Measurements from ENCODE around the gene IL17C. TPM values are rescaled to one million over a fixed set of nuclear protein-coding genes. Genes with fewer than 3 reads are reported as not detected.

IL17C gene
- total and polyA plus RNA-seq, 2 experiments from 2014 or later: 0.57 TPM; not detected in 1

DNA sequence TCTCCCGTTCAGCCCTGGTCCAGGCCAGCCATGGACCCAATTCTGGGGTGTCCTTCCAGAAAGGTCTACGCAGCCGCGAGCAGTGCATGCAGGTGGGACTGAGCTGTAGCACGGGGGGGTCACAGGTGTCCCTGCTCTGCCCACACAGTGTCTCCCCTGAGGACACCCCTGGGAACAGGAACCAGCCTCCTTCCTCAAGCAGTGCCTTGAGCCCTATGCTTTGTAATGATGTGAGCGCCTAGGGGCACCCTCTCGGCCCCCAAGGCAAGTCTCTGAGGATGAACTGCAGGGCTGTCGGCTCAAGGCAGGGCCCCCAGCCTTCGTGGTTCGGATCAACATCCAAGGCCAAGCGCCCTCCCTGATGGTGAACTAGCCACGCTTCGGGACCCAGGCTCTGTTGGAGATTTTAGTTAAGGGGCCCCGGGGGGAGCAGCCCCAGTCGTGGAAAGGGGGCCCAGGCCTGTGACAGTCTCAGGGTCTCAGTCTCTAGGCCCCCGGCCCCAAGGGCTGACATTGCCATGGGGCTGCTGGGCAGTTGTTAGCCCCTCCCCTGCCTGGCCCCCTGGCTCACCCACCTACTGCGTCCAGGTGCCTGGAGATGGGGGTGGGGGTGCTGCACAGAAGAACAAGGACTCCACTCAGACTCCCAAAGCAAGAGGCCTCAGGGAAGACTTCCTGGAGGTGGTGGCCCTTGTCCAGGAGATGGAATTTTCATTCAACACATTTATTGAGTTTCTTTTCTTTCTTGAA, 2.3 kb downstream of the IL17C start:
- TF ChIP-seq, protein P1, sequence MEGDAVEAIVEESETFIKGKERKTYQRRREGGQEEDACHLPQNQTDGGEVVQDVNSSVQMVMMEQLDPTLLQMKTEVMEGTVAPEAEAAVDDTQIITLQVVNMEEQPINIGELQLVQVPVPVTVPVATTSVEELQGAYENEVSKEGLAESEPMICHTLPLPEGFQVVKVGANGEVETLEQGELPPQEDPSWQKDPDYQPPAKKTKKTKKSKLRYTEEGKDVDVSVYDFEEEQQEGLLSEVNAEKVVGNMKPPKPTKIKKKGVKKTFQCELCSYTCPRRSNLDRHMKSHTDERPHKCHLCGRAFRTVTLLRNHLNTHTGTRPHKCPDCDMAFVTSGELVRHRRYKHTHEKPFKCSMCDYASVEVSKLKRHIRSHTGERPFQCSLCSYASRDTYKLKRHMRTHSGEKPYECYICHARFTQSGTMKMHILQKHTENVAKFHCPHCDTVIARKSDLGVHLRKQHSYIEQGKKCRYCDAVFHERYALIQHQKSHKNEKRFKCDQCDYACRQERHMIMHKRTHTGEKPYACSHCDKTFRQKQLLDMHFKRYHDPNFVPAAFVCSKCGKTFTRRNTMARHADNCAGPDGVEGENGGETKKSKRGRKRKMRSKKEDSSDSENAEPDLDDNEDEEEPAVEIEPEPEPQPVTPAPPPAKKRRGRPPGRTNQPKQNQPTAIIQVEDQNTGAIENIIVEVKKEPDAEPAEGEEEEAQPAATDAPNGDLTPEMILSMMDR (IDR thresholded peaks at IDR 0.05; ENCODE audit: poor library complexity): no peak
- TF ChIP-seq EZH2 (IDR thresholded peaks at IDR 0.05; ENCODE audit: borderline replicate concordance) (no peak), EZH2phosphoT487 (IDR thresholded peaks at IDR 0.05; ENCODE audit: low read depth, severe bottlenecking, unreplicated experiment) (no peak)
- no peak overlapping the region for H3K4me2 ChIP-seq
- no peaks in the 10 kb centered on the region for H3K4me1 ChIP-seq (ENCODE audit: insufficient read depth)
- H3K9me3 ChIP-seq (ENCODE audit: low read depth): no peaks in the 10 kb centered on the region
- H3K27me3 ChIP-seq: peaks cover 9% of the 10 kb centered on the region
- H3K36me3 ChIP-seq (replicated peaks; ENCODE audit: insufficient read depth, low read depth): no peaks in the 10 kb centered on the region
- H3K4me3 ChIP-seq: no peak overlapping the region
- no peak for DNase-seq (ENCODE audit: low spot score)
- no peaks in the 10 kb centered on the region for H3K79me2 ChIP-seq
- H3K27ac ChIP-seq: no peak overlapping the region
- 80% methylated on average over 16 of the region's 17 CpGs for WGBS (ENCODE audit: low lambda C conversion rate, missing lambda C conversion rate)
- no peaks in the 10 kb centered on the region for H3K9me2 ChIP-seq (replicated peaks; ENCODE audit: insufficient read depth)
- H2AFZ ChIP-seq: no peak overlapping the region
- H4K20me1 ChIP-seq (ENCODE audit: insufficient read depth, poor library complexity, severe bottlenecking): no peaks in the 10 kb centered on the region

DNA sequence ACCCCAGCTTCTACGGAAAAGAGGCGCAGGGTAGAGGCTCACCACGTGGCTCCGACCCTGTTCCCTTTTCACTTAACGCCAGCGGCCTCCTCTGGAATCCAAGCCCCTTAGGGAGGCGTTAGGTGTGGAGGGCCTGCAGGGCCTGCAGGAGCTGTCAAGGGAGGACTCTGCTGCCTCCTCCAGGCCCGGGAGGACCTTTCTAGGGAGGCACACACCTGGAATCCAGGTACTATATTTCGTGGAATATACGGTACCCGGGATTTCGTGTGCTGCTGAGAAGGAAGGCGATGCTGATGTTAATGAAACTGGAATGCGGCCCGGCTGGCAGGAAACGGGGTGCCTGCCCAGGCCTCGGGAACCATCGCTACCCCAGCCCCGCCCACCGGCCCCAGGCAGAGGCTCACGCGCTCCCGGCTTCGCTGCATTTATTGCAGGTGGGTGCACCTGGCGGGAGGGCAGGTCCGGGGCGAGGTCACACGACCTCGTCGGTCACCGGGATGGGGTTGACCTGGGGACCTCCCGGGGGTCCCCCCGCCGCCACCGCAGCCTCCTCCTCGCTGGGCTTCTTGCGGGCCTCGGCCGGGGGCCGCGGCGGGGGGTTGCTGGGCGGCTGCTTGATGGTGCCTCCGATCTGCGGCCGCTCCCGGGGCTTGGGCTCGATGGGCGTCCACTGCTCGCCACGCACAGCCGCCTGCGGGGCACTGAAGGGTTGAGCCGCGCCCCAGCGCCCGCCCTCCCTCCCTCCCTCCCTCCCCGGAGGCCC, 4.7 kb downstream of the IL17C start:
- 91% methylated on average over 30 of the region's 58 CpGs for WGBS (ENCODE audit: low lambda C conversion rate, missing lambda C conversion rate)
- no peak overlapping the region for H3K4me3 ChIP-seq
- no peak overlapping the region for H3K27ac ChIP-seq
- no peak for DNase-seq (ENCODE audit: low spot score)
- H2AFZ ChIP-seq: no peak overlapping the region
- no peaks in the 10 kb centered on the region for H4K20me1 ChIP-seq (ENCODE audit: insufficient read depth, poor library complexity, severe bottlenecking)
- H3K9me2 ChIP-seq (replicated peaks; ENCODE audit: insufficient read depth): no peaks in the 10 kb centered on the region
- TF ChIP-seq, protein P1 (IDR thresholded peaks at IDR 0.05; ENCODE audit: poor library complexity): no peak
- no peak for TF ChIP-seq EZH2 (IDR thresholded peaks at IDR 0.05; ENCODE audit: borderline replicate concordance)
- no peak for TF ChIP-seq EZH2phosphoT487 (IDR thresholded peaks at IDR 0.05; ENCODE audit: low read depth, severe bottlenecking, unreplicated experiment)
- H3K4me1 ChIP-seq (ENCODE audit: insufficient read depth): no peaks in the 10 kb centered on the region
- H3K4me2 ChIP-seq: no peak overlapping the region
- H3K27me3 ChIP-seq: peaks cover 9% of the 10 kb centered on the region
- H3K9me3 ChIP-seq (ENCODE audit: low read depth): no peaks in the 10 kb centered on the region
- H3K79me2 ChIP-seq: no peaks in the 10 kb centered on the region
- no peaks in the 10 kb centered on the region for H3K36me3 ChIP-seq (replicated peaks; ENCODE audit: insufficient read depth, low read depth)

DNA sequence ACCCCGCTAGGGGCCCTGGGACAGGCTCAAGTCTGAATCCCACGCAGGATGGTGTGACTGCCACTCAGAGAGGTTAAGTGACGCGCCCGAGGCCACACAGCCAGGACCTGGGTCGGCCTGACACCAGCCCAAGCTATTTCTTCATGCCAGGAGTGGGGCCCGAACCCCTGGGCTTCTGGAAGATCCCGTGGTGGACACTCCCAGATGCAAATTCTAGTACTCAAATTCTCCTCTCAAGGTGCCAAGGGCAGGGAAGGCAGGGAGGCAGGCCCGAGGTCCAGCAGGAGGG, 5.2 kb downstream of the IL17C start:
- Histone ChIP-seq H3K4me1 (ENCODE audit: insufficient read depth) (no peaks in the 10 kb centered on the region), H3K36me3 (replicated peaks; ENCODE audit: insufficient read depth, low read depth) (no peaks in the 10 kb centered on the region), H3K27ac (no peak overlapping the region), H3K9me2 (replicated peaks; ENCODE audit: insufficient read depth) (no peaks in the 10 kb centered on the region), H3K79me2 (peaks cover 3% of the 10 kb centered on the region), H3K9me3 (ENCODE audit: low read depth) (no peaks in the 10 kb centered on the region), H3K27me3 (peaks cover 6% of the 10 kb centered on the region), H2AFZ (no peak overlapping the region), H3K4me2 (no peak overlapping the region), H4K20me1 (ENCODE audit: insufficient read depth, poor library complexity, severe bottlenecking) (peaks cover 5% of the 10 kb centered on the region), H3K4me3 (no peak overlapping the region)
- WGBS (ENCODE audit: low lambda C conversion rate, missing lambda C conversion rate): 93% methylated on average over 8 of the region's 9 CpGs
- no peak for DNase-seq (ENCODE audit: low spot score)
- no peak for TF ChIP-seq EZH2 (IDR thresholded peaks at IDR 0.05; ENCODE audit: borderline replicate concordance)

DNA sequence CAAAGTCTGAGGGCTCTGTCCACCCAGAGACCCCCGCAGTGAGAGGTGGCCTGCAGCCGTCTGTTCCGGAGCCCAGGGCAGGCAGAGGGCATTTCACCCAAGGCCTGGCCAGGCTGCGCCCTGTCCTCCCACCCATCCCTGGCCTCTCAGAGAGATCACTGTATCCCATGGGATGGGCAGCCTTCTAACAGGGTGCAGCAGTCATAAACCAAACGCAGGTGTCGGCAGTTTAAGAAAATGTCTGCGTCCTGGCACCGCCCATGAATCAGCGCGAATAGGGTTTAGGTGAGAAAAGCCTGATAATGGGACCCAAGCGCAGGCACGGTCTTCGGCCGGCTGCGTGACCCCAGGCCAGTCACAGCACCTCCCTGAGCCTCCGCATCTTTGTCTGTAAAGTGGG, 7.1 kb downstream of the IL17C start:
- Histone ChIP-seq H3K27me3 (no peaks in the 10 kb centered on the region), H3K27ac (no peak overlapping the region), H3K4me2 (no peak overlapping the region), H3K4me1 (ENCODE audit: insufficient read depth) (peaks cover 6% of the 10 kb centered on the region), H3K9me2 (replicated peaks; ENCODE audit: insufficient read depth) (no peaks in the 10 kb centered on the region), H3K9me3 (ENCODE audit: low read depth) (no peaks in the 10 kb centered on the region), H4K20me1 (ENCODE audit: insufficient read depth, poor library complexity, severe bottlenecking) (peaks cover 6% of the 10 kb centered on the region), H3K36me3 (replicated peaks; ENCODE audit: insufficient read depth, low read depth) (no peaks in the 10 kb centered on the region), H2AFZ (no peak overlapping the region), H3K79me2 (peaks cover 15% of the 10 kb centered on the region), H3K4me3 (no peak overlapping the region)
- TF ChIP-seq EZH2phosphoT487 (IDR thresholded peaks at IDR 0.05; ENCODE audit: low read depth, severe bottlenecking, unreplicated experiment) (no peak), EZH2 (IDR thresholded peaks at IDR 0.05; ENCODE audit: borderline replicate concordance) (no peak)
- TF ChIP-seq, protein P1 (IDR thresholded peaks at IDR 0.05; ENCODE audit: poor library complexity): no peak
- 94% methylated on average over 16 of the region's 16 CpGs for WGBS (ENCODE audit: low lambda C conversion rate, missing lambda C conversion rate)
- DNase-seq (ENCODE audit: low spot score): no peak
